Measurements from ENCODE around the gene RAB15.

Gene RAB15

DNA sequence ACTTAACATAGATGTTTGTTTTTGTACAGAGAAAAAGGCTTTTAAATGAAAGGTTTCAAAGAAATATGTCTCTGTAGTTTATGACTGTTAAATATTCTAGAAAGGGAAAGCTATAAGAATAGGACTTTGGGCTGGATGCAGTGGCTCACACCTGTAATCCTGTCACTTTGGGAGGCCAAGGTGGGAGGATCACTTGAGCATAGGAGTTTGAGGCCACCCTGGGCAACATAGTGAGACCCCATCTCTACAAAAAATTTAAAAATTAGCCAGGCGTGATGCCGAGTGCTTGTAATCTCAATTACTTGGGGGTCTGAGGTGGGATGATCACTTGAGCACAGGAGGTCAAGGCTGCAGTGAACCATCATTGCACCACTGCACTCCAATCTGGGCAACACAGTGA lies 41.0 kb downstream of the RAB15 start:
- peaks cover 80% of the 10 kb centered on the region for H3K36me3 ChIP-seq (ENCODE audit: insufficient read depth, low read depth, low read length)
- H3K4me1 ChIP-seq (ENCODE audit: insufficient read depth, low read length), result no peaks in the 10 kb centered on the region

GRCh38 chr14:64930085-64930843 lies 41.9 kb downstream of the RAB15 start:
- Histone ChIP-seq H3K27me3 (ENCODE audit: insufficient read depth, low read length) (no peaks in the 10 kb centered on the region), H3K4me3 (ENCODE audit: low read length) (no peak overlapping the region), H3K36me3 (ENCODE audit: insufficient read depth, low read depth, low read length) (peaks cover 89% of the 10 kb centered on the region), H3K27ac (ENCODE audit: low read length) (no peak overlapping the region), H3K4me1 (ENCODE audit: insufficient read depth, low read length) (no peaks in the 10 kb centered on the region), H3K9me3 (ENCODE audit: insufficient read depth, low read depth, low read length) (no peaks in the 10 kb centered on the region), H3K9ac (ENCODE audit: low read depth, low read length) (no peak overlapping the region)

More for the DNA sequence above, 41.0 kb downstream of the RAB15 start:
- H3K4me3 ChIP-seq (ENCODE audit: low read length), result no peak overlapping the region
- H3K27me3 ChIP-seq (ENCODE audit: insufficient read depth, low read length), result no peaks in the 10 kb centered on the region
- no peak overlapping the region for H3K27ac ChIP-seq (ENCODE audit: low read length)
- no peak overlapping the region for H3K9ac ChIP-seq (ENCODE audit: low read depth, low read length)
- H3K9me3 ChIP-seq (ENCODE audit: insufficient read depth, low read depth, low read length), result no peaks in the 10 kb centered on the region

GRCh38 chr14:64929014-64929359 lies 43.1 kb downstream of the RAB15 start:
- H3K9me3 ChIP-seq (ENCODE audit: insufficient read depth, low read depth, low read length), result no peaks in the 10 kb centered on the region
- peaks cover 93% of the 10 kb centered on the region for H3K36me3 ChIP-seq (ENCODE audit: insufficient read depth, low read depth, low read length)
- H3K27ac ChIP-seq (ENCODE audit: low read length), result no peak overlapping the region

GRCh38 chr14:64928239-64929013 lies 43.7 kb downstream of the RAB15 start:
- Histone ChIP-seq H3K9ac (ENCODE audit: low read depth, low read length) (no peak overlapping the region), H3K27ac (ENCODE audit: low read length) (no peak overlapping the region), H3K27me3 (ENCODE audit: insufficient read depth, low read length) (no peaks in the 10 kb centered on the region), H3K4me3 (ENCODE audit: low read length) (no peak overlapping the region), H3K9me3 (ENCODE audit: insufficient read depth, low read depth, low read length) (no peaks in the 10 kb centered on the region), H3K4me1 (ENCODE audit: insufficient read depth, low read length) (no peaks in the 10 kb centered on the region), H3K36me3 (ENCODE audit: insufficient read depth, low read depth, low read length) (peaks cover 93% of the 10 kb centered on the region)

More at GRCh38 chr14:64929014-64929359, 43.1 kb downstream of the RAB15 start:
- H3K4me3 ChIP-seq (ENCODE audit: low read length), result no peak overlapping the region
- no peak overlapping the region for H3K9ac ChIP-seq (ENCODE audit: low read depth, low read length)
- H3K27me3 ChIP-seq (ENCODE audit: insufficient read depth, low read length), result no peaks in the 10 kb centered on the region
- no peaks in the 10 kb centered on the region for H3K4me1 ChIP-seq (ENCODE audit: insufficient read depth, low read length)

DNA sequence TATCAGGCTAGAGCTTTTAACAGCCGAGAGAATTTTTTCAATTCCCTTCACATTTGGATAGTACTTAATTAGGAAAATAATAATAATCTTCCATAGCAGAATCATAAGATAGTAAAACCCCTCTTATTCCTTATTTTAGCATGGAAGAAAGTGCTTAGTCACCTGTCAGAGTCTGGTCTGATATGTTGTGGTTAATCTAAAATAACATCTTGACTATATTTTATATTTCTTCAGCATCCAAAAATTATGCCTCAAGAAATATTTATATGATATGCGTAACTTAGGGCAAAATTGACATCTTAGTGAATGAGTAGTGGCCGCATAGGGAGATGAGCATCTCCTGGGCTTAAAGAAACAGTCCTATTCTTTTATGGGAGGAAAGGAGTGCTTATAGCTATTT lies 45.1 kb downstream of the RAB15 start:
- no peak overlapping the region for H3K27ac ChIP-seq (ENCODE audit: low read length)
- H3K4me1 ChIP-seq (ENCODE audit: insufficient read depth, low read length), result no peaks in the 10 kb centered on the region
- no peaks in the 10 kb centered on the region for H3K27me3 ChIP-seq (ENCODE audit: insufficient read depth, low read length)
- no peaks in the 10 kb centered on the region for H3K9me3 ChIP-seq (ENCODE audit: insufficient read depth, low read depth, low read length)
- peaks cover 79% of the 10 kb centered on the region for H3K36me3 ChIP-seq (ENCODE audit: insufficient read depth, low read depth, low read length)
- H3K4me3 ChIP-seq (ENCODE audit: low read length), result no peak overlapping the region
- no peak overlapping the region for H3K9ac ChIP-seq (ENCODE audit: low read depth, low read length)

GRCh38 chr14:64926398-64926995 lies 45.6 kb downstream of the RAB15 start:
- H3K9ac ChIP-seq (ENCODE audit: low read depth, low read length), result no peak overlapping the region

GRCh38 chr14:64923015-64923414 lies 49.1 kb downstream of the RAB15 start:
- Histone ChIP-seq H3K27me3 (ENCODE audit: insufficient read depth, low read length) (no peaks in the 10 kb centered on the region), H3K4me3 (ENCODE audit: low read length) (no peak overlapping the region), H3K36me3 (ENCODE audit: insufficient read depth, low read depth, low read length) (peaks cover 41% of the 10 kb centered on the region), H3K9ac (ENCODE audit: low read depth, low read length) (no peak overlapping the region), H3K27ac (ENCODE audit: low read length) (no peak overlapping the region), H3K4me1 (ENCODE audit: insufficient read depth, low read length) (no peaks in the 10 kb centered on the region), H3K9me3 (ENCODE audit: insufficient read depth, low read depth, low read length) (no peaks in the 10 kb centered on the region)

More at GRCh38 chr14:64926398-64926995, 45.6 kb downstream of the RAB15 start:
- H3K9me3 ChIP-seq (ENCODE audit: insufficient read depth, low read depth, low read length), result no peaks in the 10 kb centered on the region
- no peak overlapping the region for H3K4me3 ChIP-seq (ENCODE audit: low read length)
- H3K4me1 ChIP-seq (ENCODE audit: insufficient read depth, low read length), result no peaks in the 10 kb centered on the region
- H3K27ac ChIP-seq (ENCODE audit: low read length), result no peak overlapping the region
- H3K27me3 ChIP-seq (ENCODE audit: insufficient read depth, low read length), result no peaks in the 10 kb centered on the region
- peaks cover 73% of the 10 kb centered on the region for H3K36me3 ChIP-seq (ENCODE audit: insufficient read depth, low read depth, low read length)

- Histone ChIP-seq H3K27me3 (ENCODE audit: insufficient read depth, low read length) (no peaks in the 10 kb centered on the region), H3K27ac (ENCODE audit: low read length) (no peak overlapping the region), H3K36me3 (ENCODE audit: insufficient read depth, low read depth, low read length) (peaks cover 19% of the 10 kb centered on the region), H3K4me3 (ENCODE audit: low read length) (no peak overlapping the region), H3K9ac (ENCODE audit: low read depth, low read length) (no peak overlapping the region), H3K4me1 (ENCODE audit: insufficient read depth, low read length) (0 out of 2 replicates have a peak, but pooled peaks cover 2% of the 10 kb centered on the region), H3K9me3 (ENCODE audit: insufficient read depth, low read depth, low read length) (no peaks in the 10 kb centered on the region)
Observed at GRCh38 chr14:64920465-64920864, 51.7 kb downstream of the RAB15 start.

GRCh38 chr14:64919618-64920017 lies 52.5 kb downstream of the RAB15 start:
- Histone ChIP-seq H3K27me3 (ENCODE audit: insufficient read depth, low read length) (no peaks in the 10 kb centered on the region), H3K27ac (ENCODE audit: low read length) (no peak overlapping the region), H3K4me3 (ENCODE audit: low read length) (no peak overlapping the region), H3K9ac (ENCODE audit: low read depth, low read length) (no peak overlapping the region), H3K9me3 (ENCODE audit: insufficient read depth, low read depth, low read length) (no peaks in the 10 kb centered on the region), H3K36me3 (ENCODE audit: insufficient read depth, low read depth, low read length) (peaks cover 11% of the 10 kb centered on the region), H3K4me1 (ENCODE audit: insufficient read depth, low read length) (0 out of 2 replicates have a peak, but pooled peaks cover 6% of the 10 kb centered on the region)

GRCh38 chr14:64919215-64919614 lies 52.9 kb downstream of the RAB15 start:
- H3K9me3 ChIP-seq (ENCODE audit: insufficient read depth, low read depth, low read length), result no peaks in the 10 kb centered on the region
- no peaks in the 10 kb centered on the region for H3K27me3 ChIP-seq (ENCODE audit: insufficient read depth, low read length)
- no peak overlapping the region for H3K27ac ChIP-seq (ENCODE audit: low read length)
- H3K9ac ChIP-seq (ENCODE audit: low read depth, low read length), result no peak overlapping the region
- H3K4me3 ChIP-seq (ENCODE audit: low read length), result no peak overlapping the region
- H3K36me3 ChIP-seq (ENCODE audit: insufficient read depth, low read depth, low read length), result peaks cover 7% of the 10 kb centered on the region
- H3K4me1 ChIP-seq (ENCODE audit: insufficient read depth, low read length), result 0 out of 2 replicates have a peak, but pooled peaks cover 6% of the 10 kb centered on the region

GRCh38 chr14:64918216-64918615 lies 53.9 kb downstream of the RAB15 start:
- H3K9me3 ChIP-seq (ENCODE audit: insufficient read depth, low read depth, low read length), result no peaks in the 10 kb centered on the region
- 0 out of 2 replicates have a peak, but pooled peaks cover 6% of the 10 kb centered on the region for H3K4me1 ChIP-seq (ENCODE audit: insufficient read depth, low read length)
- no peak overlapping the region for H3K27ac ChIP-seq (ENCODE audit: low read length)
- H3K27me3 ChIP-seq (ENCODE audit: insufficient read depth, low read length), result no peaks in the 10 kb centered on the region
- H3K9ac ChIP-seq (ENCODE audit: low read depth, low read length), result no peak overlapping the region
- H3K4me3 ChIP-seq (ENCODE audit: low read length), result no peak overlapping the region
- no peaks in the 10 kb centered on the region; the same call in 1 of the 2 replicates for H3K36me3 ChIP-seq (ENCODE audit: insufficient read depth, low read depth, low read length)
